ENCODE data around the gene RNASE7. TPM values are rescaled to one million over a fixed set of nuclear protein-coding genes. Genes with fewer than 3 reads are reported as not detected.

The RNASE7 gene
- total RNA-seq, 2 experiments from 2014 or later: not detected

GRCh38 chr14:21026274-21026987, 15.7 kb upstream of the RNASE7 start:
- Mint-ChIP-seq H3K27me3 (no peaks in the 10 kb centered on the region), H3K36me3 (ENCODE audit: low read depth) (peaks cover 10% of the 10 kb centered on the region), H3K9me3 (no peaks in the 10 kb centered on the region), H3K27ac (peak overlapping the region; percentile 31), H3K4me1 (ENCODE audit: low read depth) (peaks cover 21% of the 10 kb centered on the region), H3K4me3 (peak overlapping the region; percentile 82)
- CTCF ChIA-PET: interaction anchor here (1.4 to 2.6 kb wide), 5 partner anchors 11 to 66 kb away, joined by 3 to 7 read pairs (median 5); no protein-coding TSS in a partner anchor
- ATAC-seq (ENCODE audit: poor library complexity) (no peak), DNase-seq (no peak)
- no peaks in the 10 kb centered on the region for H3K9me3 ChIP-seq (ENCODE audit: control insufficient read depth in 1 of 2, insufficient read depth in 1 of 2, low read length in 2 of 2)
- H3K27ac ChIP-seq (ENCODE audit: low read depth in 1 of 2, low read length in 2 of 2): no peak overlapping the region
- TF ChIP-seq CTCF (IDR thresholded peaks at IDR 0.05): no peak
- H3K27me3 ChIP-seq (ENCODE audit: control insufficient read depth in 1 of 2, insufficient read depth in 2 of 2, low read length in 2 of 2): no peaks in the 10 kb centered on the region
- H3K4me3 ChIP-seq (ENCODE audit: low read length): no peak overlapping the region
- POLR2A ChIA-PET: interaction anchor here (1.1 kb wide), 1 partner anchor 11 kb away, joined by 3 read pairs; no protein-coding TSS in a partner anchor
- peaks cover 28% of the 10 kb centered on the region for H3K4me1 ChIP-seq (ENCODE audit: insufficient read depth, low read length)
- no peaks in the 10 kb centered on the region for H3K36me3 ChIP-seq (ENCODE audit: insufficient read depth, low read length)
- intact Hi-C loops (cut with DNase I, micrococcal nuclease): no loop called here

GRCh38 chr14:21026988-21027315, 15.2 kb upstream of the RNASE7 start:
- Histone ChIP-seq H3K9me3 (ENCODE audit: control insufficient read depth in 1 of 2, insufficient read depth in 1 of 2, low read length in 2 of 2) (no peaks in the 10 kb centered on the region), H3K27ac (ENCODE audit: low read depth in 1 of 2, low read length in 2 of 2) (no peak overlapping the region), H3K4me1 (ENCODE audit: insufficient read depth, low read length) (peaks cover 28% of the 10 kb centered on the region), H3K36me3 (ENCODE audit: insufficient read depth, low read length) (no peaks in the 10 kb centered on the region), H3K27me3 (ENCODE audit: control insufficient read depth in 1 of 2, insufficient read depth in 2 of 2, low read length in 2 of 2) (no peaks in the 10 kb centered on the region), H3K4me3 (ENCODE audit: low read length) (no peak overlapping the region)
- ChIA-PET POLR2A (no interaction called here), CTCF (interaction anchor here (1.5 to 2.6 kb wide), 4 partner anchors 11 to 56 kb away, joined by 3 to 7 read pairs (median 4); no protein-coding TSS in a partner anchor)
- ATAC-seq (ENCODE audit: poor library complexity) (no peak), DNase-seq (no peak)
- Mint-ChIP-seq H3K36me3 (ENCODE audit: low read depth) (peaks cover 5% of the 10 kb centered on the region), H3K27ac (peak overlapping the region; percentile 31), H3K9me3 (no peaks in the 10 kb centered on the region), H3K4me1 (ENCODE audit: low read depth) (peaks cover 21% of the 10 kb centered on the region), H3K27me3 (no peaks in the 10 kb centered on the region), H3K4me3 (peak overlapping the region; percentile 82)
- TF ChIP-seq CTCF (IDR thresholded peaks at IDR 0.05): no peak
- intact Hi-C loops (cut with DNase I, micrococcal nuclease): no loop called here

GRCh38 chr14:21029917-21030316, 12.2 kb upstream of the RNASE7 start, which contains the start of gene TPPP2:
Gene TPPP2 (plus strand): TSS chr14:21030217. CDS start chr14:21030582, 365 bp downstream.
- Mint-ChIP-seq H3K36me3 (ENCODE audit: low read depth) (no peaks in the 10 kb centered on the region), H3K27ac (no peak within 1 kb of the TSS), H3K9me3 (no peaks in the 10 kb centered on the region), H3K27me3 (no peaks in the 10 kb centered on the region), H3K4me3 (no peak within 1 kb of the TSS), H3K4me1 (ENCODE audit: low read depth) (no peaks in the 10 kb centered on the region)
- Histone ChIP-seq H3K9me3 (ENCODE audit: control insufficient read depth in 1 of 2, insufficient read depth in 1 of 2, low read length in 2 of 2) (no peaks in the 10 kb centered on the region), H3K4me3 (ENCODE audit: low read length) (no peak within 1 kb of the TSS), H3K27ac (ENCODE audit: low read depth in 1 of 2, low read length in 2 of 2) (no peak within 1 kb of the TSS), H3K36me3 (ENCODE audit: insufficient read depth, low read length) (no peaks in the 10 kb centered on the region), H3K4me1 (ENCODE audit: insufficient read depth, low read length) (peaks cover 8% of the 10 kb centered on the region), H3K27me3 (ENCODE audit: control insufficient read depth in 1 of 2, insufficient read depth in 2 of 2, low read length in 2 of 2) (peaks cover 0 to under 1% of the 10 kb centered on the region in 2 experiments)
- ATAC-seq (ENCODE audit: poor library complexity) (no peak), DNase-seq (no peak)
- ChIA-PET CTCF (no interaction called here), POLR2A (no interaction called here)
- no peak for TF ChIP-seq CTCF (IDR thresholded peaks at IDR 0.05)
- intact Hi-C loops (cut with DNase I, micrococcal nuclease): no loop called here
